HG03108 (cell line): Measurements from ENCODE around the gene COL9A1.

ENCODE experiments used
- ATAC-seq: cut with Tn5 transposase; IDR thresholded peaks from one replicate; pipeline ENCODE4 v1.9.1; 2021; ENCODE audit warnings: moderate library complexity; ENCODE audit not compliant: unreplicated experiment

Gene COL9A1

DNA sequence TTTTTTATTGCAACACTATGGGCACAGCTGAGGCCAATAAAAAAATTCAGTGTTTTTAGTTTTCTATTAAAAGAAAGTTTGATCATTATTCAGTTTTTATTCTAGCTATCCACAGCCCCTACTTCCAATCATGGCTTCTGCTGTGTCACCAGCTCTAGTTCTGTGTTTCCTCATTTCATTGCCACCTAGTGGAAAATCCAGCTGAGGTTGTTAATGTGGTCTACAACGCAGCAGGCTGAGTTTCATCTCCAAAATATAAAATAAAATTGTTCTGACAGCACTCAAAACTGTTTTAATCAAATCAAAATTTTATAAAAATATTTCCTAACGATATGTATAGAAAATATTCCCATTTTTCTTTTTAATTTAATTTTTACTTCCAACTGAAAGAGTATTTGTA is 13.6 kb downstream of the COL9A1 start:
- ATAC-seq, result no peak

DNA sequence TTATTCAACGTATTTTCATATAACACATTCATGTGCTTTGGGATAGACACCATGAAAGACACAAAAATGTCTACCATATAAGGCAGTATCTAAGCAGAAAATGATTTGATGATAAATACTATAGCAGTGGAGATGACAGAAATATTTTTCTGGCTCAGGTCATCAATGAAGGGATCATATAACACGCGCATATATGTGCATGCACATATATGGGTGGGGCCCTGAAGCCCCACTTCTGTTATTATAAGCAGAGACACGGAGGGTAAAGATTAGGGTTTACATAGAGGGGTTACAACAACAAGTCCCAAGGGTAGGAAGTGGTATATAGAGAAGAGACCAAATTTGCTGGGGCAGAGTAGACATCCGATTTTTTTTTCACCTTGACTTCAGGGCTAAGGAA is 16.0 kb downstream of the COL9A1 start:
- ATAC-seq, result no peak

DNA sequence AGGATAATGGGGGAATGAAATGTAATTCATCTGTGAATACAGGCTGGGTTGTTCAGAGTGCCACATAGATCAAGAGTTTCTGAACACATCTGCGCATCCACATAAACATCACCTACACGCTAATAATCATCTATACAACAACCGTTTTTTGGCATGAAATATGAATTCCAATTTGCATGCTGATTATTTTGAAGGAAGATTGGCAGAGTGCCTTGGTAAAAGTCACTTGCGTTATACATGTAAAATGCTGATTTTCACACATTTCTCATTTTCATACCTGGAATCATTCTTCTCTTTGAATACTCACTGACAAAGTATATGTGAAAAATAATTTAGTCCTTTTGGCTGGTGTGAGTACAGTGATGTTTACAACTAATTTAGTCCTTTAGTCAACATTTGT is 17.7 kb downstream of the COL9A1 start:
- no peak for ATAC-seq

DNA sequence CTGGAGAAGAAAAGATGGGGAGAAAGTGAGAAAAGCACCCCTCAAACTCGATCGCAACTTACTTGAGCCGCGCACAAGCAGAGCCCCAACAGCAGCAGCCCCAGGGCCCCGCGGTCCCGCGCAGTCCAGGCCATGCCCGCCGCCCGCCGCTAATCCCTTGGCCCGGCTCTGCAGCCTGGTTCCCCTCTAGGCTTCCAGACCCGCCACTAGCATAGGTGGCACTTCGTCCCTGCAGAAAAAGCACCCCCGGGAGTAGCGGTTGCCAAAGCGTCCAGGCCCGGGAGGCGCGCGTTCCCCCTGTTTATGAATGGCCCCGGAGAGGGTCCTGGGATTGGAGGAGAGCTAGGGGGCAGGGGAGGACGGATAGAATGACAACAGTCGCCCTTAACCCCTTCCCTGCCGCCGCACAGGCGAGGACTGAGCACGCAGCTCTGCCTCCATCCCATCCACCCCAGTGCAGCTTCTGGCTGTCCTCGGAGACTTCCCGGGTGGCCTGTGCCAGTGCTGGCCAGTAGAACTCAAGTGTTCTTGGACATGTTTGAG is 19.9 kb downstream of the COL9A1 start:
- ATAC-seq, result no peak

DNA sequence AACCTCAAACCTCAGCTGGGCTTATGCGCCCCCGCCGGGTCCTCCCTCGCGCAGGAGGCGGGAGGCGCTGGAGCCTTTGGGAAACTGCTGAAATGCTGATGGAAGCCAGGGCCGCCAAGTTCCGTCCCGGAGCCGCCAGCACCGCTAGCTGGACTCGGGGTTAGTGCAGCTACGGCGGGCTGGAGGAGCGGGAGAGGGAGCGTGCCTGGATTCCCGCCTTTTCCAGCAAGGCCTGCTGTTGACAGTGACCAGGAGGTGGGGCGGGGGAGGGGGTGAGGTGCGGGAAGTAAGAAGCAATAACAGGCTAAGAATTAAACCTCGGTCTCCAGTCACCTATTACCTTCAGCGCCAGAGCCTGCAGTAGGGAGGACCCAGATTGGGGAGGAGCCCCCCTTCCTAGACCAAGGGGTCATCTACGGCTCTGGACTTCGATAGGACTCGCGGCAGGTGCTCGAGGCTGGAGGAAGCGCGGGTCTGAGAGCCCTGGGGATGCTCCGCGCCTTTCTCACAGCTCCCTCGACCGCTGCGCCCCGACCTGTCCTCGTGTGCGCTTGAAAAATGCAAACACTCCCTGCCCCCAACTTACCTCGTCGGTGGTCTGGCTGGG is 20.5 kb downstream of the COL9A1 start:
- ATAC-seq, result no peak

DNA sequence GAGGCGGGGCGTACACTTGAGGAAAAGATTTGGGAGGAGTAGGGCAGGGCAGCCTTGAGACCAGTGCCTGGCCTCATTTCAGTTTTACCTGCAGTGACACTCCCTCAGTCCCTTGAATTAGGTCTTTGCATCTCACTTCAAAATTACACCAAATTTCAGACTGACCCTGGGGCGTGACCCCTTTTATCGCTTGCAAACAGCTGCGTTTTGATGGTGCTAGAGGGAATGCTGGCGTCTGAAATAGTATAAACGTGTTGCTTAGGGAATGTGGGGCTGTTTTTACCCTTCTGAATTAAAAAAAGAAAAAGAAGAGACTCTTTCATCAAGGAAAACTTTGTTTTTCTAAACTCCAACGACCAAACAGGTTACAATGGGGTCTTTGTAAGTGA is 21.0 kb downstream of the COL9A1 start:
- no peak for ATAC-seq

DNA sequence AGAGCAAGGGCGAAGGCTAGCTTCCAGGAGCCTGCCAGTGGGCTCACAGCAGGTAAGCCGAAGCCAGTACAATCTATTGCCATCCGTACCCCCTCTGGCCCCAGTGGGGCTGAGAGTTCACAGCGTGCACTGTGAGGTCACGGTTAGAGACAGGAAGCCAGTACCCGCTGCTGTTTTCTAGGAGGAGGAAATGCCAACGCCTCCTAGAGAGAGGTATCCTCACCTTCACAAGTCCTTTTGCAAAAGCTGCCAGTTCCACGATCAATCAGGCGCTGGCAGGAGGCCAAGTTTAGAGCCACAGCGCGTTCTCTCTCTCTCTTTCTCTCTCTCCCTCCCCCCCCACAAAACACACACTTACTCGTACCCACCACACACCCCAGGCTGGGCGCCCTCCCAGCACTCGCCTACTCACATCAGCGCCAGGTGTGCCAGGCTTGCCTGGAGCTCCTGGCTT is 22.5 kb downstream of the COL9A1 start:
- ATAC-seq, result no peak

DNA sequence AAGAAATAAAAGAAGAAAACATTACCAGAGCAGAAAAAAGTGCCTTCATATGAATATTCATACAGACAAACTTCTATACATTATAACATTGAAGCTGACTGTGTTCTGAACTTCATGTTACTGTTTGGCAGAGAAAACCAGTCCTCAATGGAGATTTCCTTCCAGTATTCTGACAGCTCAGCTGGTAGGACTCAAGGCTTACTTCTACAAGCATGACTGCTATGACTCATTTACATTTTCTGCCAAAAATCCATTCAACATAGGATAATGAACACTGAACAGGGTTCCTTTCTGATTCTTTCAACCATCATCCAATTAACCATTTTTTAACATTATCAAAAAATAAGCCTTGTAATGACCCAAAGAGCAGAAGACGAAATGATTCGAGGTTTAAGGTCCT is 25.4 kb downstream of the COL9A1 start:
- no peak for ATAC-seq

DNA sequence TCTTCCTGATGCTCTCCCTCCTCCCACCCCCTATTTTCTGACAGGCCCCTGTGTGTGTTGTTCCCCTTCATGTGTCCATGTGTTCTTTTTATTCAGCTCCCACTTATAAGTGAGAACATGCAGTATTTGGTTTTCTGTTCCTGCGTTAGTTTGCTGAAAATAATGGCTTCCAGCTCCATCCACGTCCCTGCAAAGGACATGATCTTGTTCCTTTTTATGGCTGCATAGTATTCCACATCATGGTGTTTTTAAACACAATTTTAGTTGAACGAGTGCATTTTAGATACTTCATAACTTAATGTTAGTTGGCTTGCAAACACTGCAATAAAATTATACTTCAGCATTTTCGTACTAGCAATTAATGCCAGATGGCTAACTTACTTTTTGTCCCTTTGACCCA is 28.5 kb downstream of the COL9A1 start:
- no peak for ATAC-seq

DNA sequence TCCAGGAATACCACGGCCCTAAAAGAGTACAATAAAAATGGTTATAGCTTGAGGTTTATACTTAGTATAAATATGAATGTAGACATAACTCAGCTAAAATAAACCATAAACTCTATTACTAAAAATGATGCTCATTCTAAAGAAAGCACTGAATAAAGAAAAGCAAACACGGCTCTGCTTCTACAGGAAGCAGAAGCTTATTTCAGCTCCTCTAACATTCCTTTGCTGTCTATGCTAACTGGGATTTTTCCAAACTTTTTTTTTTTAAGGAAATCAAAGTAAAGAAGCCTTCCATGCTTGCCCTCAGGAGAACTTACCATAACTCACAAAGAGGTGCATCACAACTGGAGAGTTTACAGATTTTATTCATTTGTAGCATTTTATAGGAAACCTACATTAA is 30.8 kb downstream of the COL9A1 start:
- ATAC-seq, result no peak

DNA sequence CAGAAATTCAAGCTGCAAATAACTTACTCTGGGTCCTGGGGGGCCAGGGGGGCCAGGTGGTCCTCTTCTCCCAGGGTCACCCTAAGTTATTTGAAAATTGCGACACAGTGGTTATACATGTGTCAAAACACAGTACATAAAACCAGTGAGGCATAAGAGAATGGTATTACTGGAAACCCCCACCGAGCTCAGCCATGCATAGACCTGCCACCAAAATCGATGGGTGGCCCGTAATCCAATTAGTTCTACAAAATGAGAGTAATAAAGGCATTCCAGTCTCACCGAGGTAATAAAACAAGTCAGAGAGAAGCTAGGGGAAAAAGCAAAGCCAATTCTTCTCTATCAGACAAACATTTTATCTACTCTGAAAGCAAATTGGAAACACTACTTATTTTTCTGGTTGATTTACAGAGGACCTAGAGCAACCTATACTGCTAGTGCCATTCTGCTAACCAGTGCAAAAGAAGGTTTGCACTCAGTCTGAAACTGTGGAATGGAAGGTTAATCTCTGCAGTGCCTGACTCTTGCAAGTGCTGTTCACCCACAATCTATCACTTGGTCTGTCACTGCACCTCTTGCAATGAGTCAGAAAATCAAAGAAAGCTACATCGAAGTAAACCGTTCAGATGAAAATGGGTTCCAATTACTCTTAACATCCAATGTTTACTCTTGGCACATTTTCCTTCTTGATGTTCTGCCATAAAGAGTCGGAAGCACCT is 32.4 kb downstream of the COL9A1 start:
- no peak for ATAC-seq

DNA sequence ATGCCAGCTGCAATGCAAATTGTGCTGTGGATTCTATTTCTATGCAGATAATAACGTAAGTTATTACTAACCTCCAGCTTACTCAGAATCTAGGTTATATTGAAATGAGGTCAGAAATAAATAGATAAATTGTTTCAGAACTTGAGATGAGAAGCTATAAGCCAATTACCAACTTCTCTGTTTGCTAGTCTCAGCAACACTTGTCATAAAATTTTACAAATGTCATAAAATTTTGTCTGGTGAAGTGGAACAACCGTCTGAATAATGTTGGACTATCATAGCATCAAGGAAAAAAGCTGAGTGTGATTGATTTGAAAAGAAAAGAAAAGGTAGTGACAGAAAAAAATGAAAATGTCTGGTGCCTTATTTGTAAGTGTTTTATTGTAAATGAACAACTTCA is 36.7 kb downstream of the COL9A1 start:
- no peak for ATAC-seq

DNA sequence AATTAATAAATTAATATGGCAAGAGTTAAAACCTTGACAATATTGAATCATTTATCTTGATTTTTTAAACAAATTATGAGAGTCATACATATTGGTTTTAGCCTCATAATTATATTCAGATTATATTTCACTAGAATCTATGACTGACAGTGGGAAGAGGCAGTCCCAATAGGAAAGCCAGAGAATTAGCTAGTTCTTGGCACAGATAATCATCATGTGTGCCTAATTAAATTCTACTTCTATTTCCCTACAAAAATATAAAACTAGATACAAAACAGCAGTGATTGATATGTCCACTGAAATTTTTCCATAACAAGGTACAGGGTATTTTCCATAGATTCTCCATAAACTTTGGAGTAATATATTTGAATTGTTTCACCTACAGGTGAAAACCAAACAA is 38.6 kb downstream of the COL9A1 start:
- no peak for ATAC-seq

DNA sequence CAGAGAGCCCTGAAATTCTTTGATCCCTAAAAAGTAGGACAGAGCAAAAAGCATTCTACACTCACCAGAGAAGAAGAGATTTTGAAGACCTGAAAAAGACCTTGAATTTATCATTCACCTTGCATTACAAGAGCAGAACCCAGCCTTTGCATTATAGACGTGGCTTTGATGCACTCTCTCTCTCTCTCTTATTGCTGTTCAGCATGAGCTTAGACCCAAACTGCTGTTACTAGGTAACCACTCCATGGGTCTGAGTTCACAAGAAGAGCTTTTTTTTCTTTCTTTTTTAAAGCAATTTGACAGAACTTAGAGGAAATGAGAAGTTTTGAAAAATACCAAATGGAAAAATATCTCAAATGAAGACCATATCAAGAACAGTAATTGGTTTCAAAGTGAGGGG is 44.4 kb downstream of the COL9A1 start:
- ATAC-seq, result no peak

DNA sequence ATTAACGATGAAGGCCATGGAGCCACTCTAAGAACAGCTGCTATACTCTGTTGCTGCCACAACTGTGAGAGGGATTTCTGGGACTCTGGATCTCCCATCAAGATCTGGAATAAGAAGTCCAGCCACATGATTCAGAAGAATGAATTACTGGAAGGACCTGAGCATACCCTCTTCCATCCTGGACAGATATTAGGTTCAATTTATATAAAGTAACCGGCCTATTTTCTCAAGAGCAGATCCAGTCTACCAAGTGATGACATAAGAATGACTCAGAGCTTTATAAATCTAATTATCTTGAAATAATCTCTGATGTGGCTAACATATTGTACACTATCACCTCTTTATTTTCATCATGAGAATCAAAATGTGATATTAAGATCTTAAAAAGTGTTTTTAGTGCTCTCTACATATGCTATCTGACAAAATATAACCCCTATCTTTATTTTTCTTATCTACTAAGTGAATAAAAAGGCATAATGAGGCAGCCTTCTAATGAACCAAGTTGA is 45.1 kb downstream of the COL9A1 start:
- ATAC-seq, result no peak

DNA sequence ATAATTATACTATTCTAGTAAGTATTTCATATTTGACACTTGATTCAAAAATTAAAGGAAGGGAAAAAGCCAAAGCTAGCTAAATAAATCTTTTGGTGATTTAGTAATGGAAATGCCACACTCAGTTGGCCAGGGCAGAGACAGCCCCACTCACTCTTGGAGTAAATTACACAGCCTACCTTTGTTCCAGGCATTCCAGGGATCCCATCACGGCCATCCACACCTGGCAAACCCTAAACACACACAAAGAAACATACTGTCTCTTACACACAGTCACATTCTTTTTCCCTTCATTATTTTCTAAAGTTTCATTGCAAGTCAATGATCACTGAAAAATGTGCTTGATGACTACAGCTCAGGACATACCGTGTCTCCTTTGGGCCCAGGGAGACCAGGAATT is 48.1 kb downstream of the COL9A1 start:
- no peak for ATAC-seq

DNA sequence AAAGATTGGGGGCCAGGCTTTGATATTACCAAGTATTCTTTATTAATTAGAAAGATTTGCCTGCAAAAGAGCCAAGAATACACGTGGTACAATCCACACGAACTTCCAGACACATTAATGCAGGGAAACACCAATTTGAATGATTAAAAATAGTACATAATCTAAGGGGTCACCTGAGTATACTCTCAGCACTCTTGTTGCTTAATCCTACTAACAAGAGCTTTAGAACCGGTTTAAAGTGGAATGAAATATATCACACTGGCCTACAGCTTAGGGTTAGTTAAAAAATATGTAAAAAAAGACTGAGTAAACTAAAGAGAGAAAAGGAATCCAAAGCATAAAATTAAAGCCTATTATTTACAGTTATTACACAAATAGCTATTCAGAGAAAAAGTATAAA is 49.0 kb downstream of the COL9A1 start:
- ATAC-seq, result no peak

DNA sequence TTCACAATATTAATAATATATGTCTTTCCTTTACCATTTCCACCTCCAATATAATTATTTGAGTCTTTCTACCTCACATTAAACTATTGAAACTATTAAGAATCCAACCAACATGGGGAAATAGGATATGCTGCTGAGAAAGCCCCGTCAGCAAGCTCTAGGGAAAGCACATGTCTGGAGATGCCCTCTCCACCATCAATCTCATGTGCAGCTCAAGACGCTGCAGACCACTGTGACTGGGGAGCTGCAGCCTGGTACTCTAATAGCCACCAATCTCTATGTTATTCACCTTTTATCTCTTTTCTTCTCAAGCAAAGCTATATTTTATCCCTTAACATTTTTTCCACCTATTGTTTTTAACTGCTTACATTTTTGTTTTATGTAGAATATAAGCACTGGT is 50.3 kb downstream of the COL9A1 start:
- no peak for ATAC-seq

DNA sequence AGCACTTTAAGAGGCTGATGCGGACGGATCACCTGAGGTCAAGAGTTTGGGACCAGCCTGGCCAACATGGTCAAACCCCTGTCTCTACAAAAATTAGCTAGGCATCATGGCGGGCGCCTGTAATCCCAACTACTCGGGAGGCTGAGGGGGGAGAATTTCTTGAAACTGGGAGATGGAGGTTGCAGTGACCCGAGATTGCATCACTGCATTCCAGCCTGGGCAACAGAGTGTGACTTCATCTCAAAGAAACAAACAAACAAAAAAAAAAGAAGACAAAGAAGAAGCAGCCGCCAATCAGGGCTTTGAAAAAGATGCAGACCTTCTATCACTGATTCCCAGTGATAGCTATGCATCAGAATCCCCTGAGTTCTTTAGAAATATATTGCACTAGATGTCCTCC is 56.8 kb downstream of the COL9A1 start:
- ATAC-seq, result no peak

DNA sequence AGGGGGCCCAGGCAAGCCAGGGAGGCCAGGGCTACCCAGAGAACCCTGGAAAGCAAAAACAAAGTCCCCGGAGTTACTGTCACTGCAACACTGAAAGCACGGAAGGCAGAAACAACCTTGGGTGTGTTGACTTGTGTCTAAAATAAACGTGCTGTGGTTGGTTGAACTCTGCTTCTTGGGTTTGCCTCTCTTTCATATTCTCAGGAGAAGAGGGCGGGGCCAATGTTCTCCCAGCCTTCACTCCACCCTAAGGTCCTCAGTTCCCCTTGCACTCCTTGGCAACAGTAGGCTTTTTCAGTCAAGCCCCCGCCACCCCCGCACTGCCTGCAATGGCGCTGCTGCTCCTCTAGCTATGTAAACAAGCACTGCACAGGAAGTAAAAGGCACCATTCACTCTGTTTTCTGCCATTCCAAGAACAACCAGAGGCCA is 60.9 kb downstream of the COL9A1 start:
- ATAC-seq, result no peak

DNA sequence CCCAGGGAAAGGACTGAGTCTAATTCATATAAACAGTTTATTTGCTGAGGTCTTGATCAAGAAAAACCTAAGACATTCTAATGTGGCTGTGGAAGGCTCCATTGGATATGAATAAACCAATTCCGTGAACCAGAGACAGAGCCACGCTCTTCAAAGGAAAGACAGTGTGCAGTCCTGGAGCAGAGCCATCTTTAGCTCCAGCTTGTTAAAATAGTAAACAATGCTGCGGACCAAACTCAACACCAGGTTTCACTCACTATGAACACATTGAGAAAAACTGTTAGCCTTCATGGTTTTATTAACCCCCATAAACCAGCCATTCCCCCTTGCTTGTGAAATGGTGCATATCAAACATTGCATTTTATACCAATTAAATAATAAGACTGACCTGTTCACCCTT is 61.9 kb downstream of the COL9A1 start:
- no peak for ATAC-seq

DNA sequence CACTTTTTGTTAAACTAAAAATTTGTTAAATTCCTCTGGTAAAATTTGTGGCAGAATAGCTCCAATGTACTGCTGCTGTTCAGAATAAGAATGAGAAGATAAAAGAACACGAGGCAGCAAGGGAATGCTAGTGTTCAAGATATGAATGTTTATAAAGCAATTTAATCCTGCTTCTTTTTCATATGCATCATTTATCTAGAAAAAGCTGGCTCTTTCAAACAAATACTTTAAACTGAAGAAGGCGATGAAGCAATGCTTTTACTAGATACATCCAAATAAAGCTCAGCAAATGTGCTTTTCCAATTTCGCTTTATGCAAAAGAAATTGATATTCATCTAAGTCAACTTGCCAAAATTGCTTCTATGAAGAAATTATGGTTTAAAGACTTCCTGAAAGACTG is 66.5 kb downstream of the COL9A1 start:
- ATAC-seq, result no peak
